Stimulated activated CD4-positive, alpha-beta T cell treated with anti-CD3 and anti-CD28 coated beads, Interleukin-12 subunit alpha, Interleukin-12 subunit beta, amount 100 ng/mL, for 4 hours (primary cell): ENCODE results near the gene DENND11.

ENCODE experiments used
- DNase-seq: peaks from one replicate; pipeline ENCODE4 v3.0.0-alpha.2; 2020

Gene DENND11

GRCh38 chr7:141676618-141677017 is 25.3 kb downstream of the DENND11 start:
- DNase-seq: no peak

GRCh38 chr7:141675436-141676215 is 26.3 kb downstream of the DENND11 start:
- no peak for DNase-seq

GRCh38 chr7:141674702-141675101 is 27.3 kb downstream of the DENND11 start:
- no peak for DNase-seq

- DNase-seq: no peak
These were observed 27.7 kb downstream of the DENND11 start for GRCh38 chr7:141674171-141674671.

DNA sequence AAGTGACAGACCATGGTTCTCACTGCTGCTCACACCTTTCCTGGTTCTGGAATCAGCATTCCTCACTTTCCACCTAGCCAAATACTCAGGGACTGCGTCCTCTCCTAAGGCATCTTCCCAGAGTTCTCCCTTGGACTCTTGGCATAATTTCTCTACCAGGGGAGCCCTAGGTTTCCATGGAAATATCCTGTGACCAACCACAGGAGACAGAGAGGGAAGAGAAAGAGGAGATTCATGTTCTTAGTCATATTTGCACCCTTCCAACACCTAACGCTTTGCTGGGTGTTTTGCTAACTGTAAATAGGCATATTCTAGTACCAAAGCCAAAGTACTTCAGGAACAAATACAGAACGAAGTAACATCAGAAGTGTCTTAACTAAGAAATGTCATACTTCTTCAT is 28.6 kb downstream of the DENND11 start:
- no peak for DNase-seq

DNA sequence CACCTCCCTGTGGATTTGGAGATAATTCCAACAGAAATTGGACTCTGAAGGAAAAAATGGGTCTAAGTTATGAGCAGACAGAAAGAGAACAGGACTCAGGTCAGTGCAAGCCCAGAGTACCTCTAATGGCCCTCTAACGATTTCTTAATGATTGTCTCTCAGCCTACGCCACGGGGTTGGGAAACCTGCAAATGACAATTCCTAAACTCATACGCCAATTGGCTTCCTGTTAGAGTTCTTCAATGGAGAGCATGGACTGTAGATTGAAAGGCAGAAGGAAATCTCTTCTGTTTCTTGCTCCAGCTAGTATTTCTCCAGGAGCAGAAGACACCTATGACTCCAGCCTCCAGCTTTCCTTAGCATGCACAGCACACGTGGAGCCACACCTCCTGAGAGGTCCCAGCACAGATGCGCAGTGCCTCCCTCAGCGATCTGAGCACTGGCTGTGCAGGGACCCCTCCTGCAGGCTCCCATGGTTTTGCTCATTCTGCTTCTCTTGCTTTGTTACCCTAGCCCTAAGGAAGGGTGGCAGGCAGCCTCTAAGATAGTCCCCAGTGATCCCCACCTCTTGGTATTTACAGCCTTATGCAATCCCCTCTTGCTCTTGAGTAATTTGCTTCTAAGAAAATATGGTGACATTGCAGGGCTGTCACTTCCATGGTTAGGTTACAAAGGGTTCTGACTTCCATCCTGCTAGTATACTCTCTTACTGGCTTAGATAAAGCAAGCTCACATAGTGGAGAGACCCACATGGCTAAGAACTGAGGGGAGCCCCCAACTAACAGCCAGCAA is 30.1 kb downstream of the DENND11 start:
- DNase-seq: no peak

GRCh38 chr7:141668853-141669252 is 33.1 kb downstream of the DENND11 start:
- no peak for DNase-seq

DNA sequence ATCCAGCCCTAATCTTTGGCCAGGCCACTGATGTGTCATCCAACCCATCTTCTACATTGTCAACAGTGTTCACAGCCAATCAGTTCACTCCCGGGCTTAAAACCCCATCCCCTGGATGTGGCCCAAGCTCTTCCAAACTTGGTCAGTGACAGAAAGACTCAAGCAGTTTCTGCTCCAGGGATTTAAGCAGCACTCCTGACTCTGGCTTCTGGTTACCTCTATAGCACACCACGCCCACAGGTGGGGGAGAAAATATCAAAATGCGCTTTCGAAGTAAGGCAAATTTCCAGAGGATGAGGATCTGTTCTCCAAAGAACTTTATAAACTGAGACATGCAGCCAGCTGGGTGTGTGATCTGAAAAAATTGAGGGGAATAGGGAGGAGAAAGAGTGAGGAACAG is 35.9 kb downstream of the DENND11 start:
- no peak for DNase-seq

- no peak for DNase-seq
These were observed 36.5 kb downstream of the DENND11 start for GRCh38 chr7:141665208-141666035.

DNA sequence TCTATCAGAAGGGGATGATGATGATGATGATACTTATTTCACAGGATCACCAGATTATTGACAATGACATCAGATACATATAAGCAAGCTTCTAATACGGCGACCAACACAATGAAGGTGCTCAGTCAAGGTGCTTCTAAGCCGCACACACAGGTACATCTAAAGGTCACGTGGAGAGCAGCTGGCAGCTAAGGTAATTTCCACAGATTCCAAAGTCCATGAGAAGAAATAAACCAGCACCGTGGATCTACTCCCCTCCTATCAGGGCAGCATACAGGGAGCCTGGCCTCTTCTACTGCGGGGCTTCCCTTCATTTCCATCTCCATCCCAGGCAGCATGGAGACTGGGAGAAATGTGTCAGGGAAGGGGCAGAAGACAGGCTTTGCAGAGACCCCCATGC is 37.5 kb downstream of the DENND11 start:
- no peak for DNase-seq

GRCh38 chr7:141663081-141663849 is 38.7 kb downstream of the DENND11 start:
- no peak for DNase-seq

GRCh38 chr7:141660259-141660658 is 41.7 kb downstream of the DENND11 start:
- DNase-seq: no peak

- no peak for DNase-seq
These were observed 42.5 kb downstream of the DENND11 start for GRCh38 chr7:141659501-141659900.

- DNase-seq: peak; percentile 33
These were observed 47.4 kb downstream of the DENND11 start for GRCh38 chr7:141654551-141654950.

DNA sequence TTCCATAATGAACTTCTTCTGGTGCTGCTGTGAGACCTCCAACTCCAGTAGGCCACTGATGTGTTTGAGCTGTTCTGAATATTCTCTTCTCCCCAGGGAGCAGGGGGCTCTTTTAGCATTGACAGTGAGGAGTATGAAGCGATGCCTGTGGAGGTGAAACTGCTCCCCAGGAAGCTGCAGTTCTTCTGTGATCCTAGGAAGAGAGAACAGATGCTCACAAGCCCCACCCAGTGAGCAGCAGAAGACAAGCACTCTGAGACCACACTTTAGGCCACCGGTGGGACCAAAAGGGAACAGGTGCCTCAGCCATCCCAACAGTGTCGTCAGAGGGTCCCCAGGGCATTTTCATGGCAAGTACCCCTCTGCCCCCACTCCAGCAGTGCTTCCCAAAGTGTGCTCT is 49.3 kb downstream of the DENND11 start:
- no peak for DNase-seq
